Myocyte (in vitro differentiated cells): Measurements from ENCODE around the gene SRRM3. TPM values are rescaled to one million over a fixed set of nuclear protein-coding genes. Genes with fewer than 3 reads are reported as not detected.
A peak's percentile ranks its signal among the peaks of the same experiment; 100 is the strongest.
"Not testable (repeated sequence)": the region's sequence is repeated elsewhere in the genome, so short reads cannot be mapped to it uniquely, and the experiment has no call there.

Experiments used
- DNase-seq: peaks from one replicate; pipeline ENCODE4 v3.0.0-alpha.2; 2012; ENCODE audit warnings: low read depth
- total RNA-seq: library from RNA; depleted of rRNA; stranded (reverse); fragments of >200 nt; gene quantifications from 2 replicates; pipeline ENCODE4 v1.2.3, GENCODE V29; 2014

Gene SRRM3
- total RNA-seq, 1 donor from 2014 or later: 2.8 TPM

DNA sequence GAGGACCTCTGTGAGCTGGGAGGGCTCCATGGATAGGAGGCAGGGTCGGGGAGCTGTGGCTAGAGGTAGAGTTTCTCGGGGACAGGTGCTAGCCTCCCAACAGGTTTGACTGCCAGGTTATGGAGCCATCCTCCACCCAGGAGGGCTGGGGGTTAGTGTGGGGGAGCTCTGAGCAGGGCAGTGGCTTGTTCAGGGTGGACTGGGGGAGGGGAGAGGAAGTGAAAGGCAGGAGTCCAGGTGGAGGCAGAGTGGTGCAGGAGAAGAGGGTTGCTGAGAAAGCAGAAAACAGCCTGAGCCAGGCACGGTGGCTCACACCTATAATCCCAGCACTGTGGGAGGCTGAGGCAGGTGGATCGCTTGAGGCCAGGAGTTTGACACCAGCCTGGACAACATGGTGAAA, 60.2 kb downstream of the SRRM3 start:
- DNase-seq: no peak

DNA sequence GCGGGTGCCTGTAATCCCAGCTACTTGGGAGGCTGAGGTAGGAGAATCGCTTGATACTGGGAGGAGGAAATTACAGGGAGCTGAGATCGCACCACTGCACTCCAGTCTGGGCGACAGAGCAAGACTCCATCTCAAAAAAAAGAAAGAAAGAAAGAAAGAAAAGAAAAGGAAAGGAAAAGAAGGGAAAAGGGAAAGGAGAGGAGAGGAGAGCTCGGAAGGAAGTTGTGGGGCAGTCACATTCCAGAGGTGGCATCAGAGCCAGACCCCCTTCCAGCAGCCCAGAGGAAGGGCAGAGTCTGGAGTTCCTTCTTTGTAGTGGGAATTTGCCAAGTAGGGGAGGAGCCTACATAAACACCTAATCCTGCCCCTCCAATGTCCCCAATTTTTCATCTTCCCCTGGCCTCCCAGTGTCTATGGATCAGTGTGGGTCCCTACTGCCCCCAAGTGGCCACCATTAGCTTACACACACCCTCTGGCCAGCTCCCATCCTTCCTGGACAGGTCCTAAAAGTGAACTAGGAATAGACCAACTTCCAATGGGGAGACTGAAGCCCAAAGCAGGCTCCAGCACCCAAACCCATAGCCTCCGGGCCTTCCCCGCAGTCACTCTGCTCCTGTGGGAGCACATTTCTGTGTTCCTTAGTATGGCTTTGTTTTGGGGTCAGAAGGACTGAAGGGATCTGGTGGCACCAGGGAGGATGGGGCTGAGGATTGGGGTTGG, 61.1 kb downstream of the SRRM3 start:
- peak; percentile 75 for DNase-seq

DNA sequence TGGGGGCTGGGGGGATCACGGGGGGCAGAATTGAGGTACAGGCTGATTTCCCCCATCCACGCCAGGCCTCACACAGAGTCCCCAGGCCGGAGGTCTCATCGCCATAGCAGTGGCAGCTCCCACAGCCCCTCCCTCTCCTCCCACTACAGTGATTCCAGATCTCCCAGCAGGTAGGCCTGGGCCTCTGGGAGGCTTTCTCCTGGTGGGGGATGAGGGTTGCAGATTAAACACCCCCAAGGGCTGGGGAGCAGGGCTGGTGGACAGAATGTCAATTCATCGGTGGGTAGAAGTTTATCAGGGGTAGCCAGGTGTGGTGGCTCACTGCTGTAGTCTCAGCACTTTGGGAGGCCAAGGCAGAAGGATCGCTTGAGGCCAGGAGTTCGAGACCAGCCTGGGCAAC, 63.6 kb downstream of the SRRM3 start:
- no peak for DNase-seq

DNA sequence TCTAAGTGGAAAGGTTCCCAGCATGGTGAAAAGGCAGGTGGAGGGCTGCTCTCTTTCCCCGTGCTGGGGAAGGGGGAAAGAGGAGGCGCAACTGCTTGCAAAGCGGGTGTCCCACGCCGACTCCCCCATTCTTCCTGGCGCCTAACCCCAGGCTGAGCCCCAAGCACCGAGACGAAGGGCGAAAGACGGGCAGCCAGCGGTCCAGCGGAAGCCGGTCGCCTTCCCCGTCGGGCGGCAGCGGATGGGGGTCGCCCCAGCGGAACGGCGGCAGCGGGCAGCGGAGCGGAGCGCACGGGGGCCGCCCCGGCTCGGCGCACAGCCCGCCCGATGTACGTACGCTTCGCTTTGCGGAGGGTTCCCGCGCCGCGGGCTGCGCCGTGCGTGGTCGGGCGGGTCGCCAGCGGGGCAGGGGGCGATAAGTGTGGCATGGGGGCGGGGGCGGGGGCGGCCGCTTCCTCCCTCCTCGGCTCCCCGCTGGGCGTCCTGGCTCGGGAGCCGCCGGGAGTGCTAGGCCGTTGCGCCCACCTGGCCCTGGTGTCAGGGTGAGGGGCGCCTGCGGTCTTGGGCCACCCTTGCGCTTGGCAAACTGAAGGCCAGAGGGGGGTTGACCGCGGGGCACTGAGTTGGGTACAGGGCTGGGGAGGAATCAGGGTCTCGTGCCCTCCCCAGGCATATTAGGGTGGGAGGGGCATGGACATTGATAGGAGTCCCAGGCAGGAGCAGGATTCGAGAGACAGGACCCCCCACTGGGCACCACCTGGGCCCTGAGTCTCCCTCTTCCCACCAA, 65.6 kb downstream of the SRRM3 start:
- DNase-seq: no peak

DNA sequence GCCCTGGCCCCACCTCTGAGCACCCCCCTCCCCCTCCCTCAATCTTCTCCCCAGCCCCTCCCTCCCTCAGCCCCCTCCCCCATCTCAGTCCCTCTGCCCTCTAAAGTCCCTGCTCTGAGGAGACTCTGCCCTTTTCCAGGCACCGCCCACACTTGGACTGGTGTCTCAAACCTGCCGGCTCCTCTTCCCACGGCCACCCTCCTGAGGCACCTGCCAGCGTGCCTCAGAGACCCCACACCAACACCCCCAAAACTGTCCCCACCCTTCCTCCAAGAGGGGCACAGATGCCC, 66.1 kb downstream of the SRRM3 start:
- no peak for DNase-seq

DNA sequence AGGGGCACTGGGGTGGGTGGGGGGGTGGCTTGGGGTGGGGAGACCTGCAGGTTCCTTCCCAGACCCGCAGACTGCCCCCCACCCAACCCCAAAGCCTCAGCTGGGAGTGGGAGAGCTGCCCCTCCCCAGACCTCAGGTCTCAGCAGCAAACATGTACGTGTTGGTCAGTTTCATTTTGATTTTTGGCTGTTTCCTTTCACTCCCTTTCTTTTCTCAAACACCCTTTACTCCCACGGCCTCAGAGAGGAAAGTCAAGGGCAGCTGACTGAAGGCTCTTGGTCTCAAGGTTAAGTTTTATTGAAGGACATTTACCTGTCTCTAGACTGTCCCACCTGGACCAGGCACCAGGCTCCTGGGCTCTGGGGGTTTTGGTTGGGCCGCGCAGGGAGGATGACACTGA, 66.7 kb downstream of the SRRM3 start:
- DNase-seq: no peak

DNA sequence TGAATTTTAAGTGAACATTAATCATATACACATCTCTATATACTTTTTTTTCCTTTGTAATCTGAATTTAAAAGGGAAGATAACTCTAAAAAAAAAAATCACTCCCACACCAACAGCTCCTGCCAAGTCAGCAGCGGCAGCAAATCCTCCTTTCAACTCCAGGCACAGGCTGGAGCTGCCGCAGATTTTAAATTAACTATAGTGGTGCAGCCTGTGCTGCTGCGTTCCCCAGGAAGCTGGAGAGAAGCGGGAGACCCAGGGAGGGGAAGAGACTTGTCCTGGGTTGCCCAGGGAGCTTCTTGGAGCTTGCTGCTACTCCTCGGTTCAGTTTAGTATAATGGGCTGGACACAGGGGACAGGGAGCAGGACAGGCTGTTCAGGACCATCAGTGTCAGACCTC, 68.2 kb downstream of the SRRM3 start:
- no peak for DNase-seq

DNA sequence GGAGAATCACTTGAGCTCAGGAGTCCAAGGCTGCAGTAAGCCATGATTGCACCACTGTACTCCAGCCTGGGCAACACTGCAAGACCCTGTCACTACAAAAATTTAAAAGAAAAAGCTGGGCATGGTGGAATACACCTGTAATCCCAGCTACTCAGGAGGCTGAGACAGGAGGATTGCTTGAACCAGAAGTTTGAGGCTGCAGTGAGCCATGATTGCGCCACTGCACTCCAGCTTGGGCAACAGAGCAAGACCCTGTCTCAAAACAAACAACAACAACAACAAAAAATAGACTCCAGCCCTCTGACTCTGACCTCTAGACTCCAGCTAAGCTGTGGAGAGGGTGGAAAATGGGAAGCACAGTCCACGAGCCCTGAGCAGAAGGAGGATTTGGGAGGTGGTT, 69.7 kb downstream of the SRRM3 start:
- DNase-seq: not testable (repeated sequence)

DNA sequence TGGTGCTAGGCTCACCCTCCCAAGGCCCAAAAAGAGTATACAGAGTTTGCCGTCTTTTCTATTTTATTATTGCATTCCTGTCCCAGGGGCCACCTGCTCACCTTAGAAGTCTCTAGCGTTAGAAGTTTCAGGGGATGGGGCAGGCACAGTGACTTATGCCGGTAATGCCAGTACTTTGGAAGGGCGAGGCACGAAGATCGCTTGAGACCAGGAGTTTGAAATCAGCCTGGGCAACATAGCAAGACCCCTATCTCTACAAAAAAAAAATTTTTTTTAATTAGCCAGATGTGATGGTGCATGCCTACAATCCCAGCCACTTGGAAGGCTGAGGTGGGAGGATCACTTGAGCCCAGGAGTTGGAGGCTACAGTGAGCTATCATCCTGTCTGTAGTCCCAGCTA, 70.4 kb downstream of the SRRM3 start:
- DNase-seq: no peak

DNA sequence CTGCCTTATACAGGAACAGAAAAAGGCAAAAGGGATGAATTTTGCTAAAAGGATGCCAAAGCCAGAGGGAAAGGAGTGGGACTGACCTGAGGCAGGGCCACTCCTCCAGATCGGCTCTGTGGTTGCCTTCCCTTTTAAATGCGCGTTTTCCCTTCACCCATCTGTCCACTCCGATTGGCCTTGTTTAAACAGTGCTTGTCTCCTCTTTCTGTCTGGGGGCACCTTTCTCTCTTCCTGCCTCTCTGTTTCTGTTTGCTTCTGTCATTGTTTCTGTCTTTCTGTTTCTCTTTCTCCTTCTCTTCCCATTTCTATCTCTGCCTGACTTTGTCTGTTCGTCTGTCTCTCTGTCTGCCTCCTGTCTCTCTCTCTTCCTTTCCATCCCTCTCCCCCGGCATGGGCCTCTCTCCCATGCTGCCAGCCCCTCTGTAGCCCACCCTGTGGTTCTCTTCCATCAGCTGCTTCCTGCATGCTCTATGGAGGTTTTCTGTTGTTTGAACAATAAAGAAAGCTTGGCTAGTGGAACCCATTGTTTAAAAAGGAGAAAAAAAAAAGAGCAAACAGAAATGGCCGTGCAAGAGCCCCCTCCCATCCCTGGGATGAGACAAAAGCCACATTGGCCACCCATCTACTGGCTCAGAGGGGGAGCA, 71.3 kb downstream of the SRRM3 start:
- no peak for DNase-seq

DNA sequence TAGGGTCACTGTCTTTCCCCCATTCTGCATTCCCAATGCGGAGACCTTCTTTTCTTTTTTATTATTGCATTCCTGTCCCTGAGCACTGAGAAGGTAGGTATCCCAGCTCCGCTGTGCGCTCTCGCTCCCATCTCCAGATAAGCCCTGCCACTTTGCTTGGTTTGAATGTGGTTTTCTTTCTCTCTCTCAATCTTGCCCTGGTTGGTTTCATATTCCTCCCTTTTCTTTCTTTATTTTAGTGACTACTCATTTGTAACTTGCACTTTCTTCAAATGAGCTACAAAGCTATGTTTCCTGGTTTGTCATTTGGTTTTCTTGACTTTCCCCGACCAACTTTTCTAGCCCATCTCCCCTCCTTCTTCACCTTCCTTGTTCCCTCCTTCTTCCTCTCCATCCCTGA, 71.8 kb downstream of the SRRM3 start:
- no peak for DNase-seq

DNA sequence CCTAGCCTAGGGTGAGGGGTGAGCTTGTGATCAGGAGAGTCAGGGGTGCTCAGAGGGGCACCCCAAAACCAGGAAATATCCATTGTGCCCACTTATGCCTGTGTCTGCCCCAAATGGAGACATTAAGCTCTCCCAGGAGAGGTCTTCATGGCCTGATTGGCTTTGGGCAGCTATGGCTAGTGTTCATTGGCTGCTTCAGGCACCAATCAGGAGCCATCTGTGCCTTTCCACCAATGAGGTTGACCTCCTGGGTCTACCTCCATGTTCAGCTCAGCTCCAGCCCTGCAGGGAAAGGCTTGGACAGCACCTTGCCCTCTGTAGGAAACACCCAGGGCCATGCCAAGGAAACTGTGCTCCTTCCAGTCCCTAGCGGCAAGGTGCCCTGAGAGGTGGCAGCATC, 76.8 kb downstream of the SRRM3 start:
- no peak for DNase-seq

DNA sequence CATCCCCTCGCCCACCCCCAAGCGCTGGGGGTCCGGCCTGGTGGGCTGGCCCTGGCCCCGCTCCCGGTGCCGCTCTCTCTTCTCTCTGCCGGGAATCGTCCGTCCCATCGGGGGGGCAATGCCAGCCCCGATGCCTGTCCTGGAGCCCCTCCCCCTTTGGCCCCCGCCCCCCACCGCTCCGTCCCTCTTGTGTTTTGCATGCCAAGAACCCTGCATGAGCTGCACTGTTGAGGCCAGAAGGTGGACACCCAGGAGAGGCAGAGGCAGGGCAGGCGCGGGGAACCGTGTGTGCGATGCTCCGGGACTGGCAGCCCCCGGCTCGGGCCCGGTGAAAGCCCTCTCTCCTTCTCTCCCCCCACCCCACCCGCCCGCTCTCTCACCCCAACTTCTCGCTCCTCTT, 78.7 kb downstream of the SRRM3 start:
- no peak for DNase-seq

DNA sequence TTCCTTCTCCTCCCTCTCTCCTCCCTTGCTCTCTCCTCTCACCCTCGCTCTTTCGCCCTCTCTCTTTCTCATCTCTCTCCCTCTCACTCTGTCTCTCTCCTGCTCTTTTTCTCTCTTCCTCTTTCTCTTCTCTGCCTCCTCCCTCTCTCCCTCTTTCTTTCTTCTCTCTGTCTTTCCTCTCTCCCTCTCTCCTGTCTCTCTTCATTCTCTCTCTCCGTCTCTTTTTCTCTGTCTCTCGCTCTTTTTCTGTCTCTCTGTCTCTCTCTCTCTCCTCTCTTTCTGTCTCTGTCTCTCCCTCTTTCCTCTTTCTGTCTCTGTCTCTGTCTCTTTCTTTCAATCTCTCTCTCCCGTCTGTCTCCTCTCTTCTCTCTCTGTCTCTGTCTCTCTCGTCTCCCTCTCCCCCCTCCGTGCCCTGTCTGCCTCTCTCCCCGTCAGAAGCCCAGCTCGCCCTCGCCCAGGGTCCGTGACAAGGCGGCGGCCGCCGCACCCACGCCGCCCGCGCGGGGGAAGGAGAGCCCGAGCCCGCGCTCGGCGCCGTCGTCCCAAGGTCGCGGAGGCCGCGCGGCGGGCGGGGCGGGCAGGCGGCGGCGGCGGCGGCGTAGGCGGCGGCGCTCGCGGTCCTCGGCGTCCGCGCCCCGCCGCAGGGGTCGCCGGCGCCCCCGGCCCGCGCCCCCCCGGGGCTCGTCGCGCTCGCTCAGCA, 79.5 kb downstream of the SRRM3 start:
- no peak for DNase-seq

DNA sequence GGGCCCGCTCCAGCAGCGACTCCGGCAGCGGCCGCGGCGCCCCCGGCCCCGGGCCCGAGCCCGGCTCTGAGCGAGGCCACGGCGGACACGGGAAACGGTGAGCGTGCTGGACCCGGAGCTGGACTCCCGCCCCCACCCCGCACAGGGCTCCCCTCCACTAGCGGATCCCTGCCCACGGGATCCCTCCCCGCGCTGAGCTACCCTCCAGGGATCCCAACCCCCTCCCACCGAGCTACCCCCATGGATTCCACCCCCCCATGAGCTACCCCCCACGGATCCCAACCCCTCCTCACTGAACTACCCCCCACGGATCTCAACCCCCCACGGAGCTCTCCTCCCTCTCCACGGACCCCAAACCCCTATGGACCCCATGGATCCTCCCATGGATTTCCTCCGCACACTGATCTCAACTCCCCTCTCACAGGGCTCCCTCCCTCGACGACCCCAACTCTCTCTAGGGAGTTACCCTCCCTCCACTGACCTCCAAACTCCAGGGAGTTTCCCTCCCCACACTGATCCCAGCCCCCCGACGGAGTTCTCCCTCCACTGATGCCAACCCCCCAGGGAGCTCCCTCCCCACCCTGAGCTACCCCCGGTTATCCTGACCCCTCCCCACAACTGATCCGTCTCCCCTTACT, 80.1 kb downstream of the SRRM3 start:
- DNase-seq: no peak

DNA sequence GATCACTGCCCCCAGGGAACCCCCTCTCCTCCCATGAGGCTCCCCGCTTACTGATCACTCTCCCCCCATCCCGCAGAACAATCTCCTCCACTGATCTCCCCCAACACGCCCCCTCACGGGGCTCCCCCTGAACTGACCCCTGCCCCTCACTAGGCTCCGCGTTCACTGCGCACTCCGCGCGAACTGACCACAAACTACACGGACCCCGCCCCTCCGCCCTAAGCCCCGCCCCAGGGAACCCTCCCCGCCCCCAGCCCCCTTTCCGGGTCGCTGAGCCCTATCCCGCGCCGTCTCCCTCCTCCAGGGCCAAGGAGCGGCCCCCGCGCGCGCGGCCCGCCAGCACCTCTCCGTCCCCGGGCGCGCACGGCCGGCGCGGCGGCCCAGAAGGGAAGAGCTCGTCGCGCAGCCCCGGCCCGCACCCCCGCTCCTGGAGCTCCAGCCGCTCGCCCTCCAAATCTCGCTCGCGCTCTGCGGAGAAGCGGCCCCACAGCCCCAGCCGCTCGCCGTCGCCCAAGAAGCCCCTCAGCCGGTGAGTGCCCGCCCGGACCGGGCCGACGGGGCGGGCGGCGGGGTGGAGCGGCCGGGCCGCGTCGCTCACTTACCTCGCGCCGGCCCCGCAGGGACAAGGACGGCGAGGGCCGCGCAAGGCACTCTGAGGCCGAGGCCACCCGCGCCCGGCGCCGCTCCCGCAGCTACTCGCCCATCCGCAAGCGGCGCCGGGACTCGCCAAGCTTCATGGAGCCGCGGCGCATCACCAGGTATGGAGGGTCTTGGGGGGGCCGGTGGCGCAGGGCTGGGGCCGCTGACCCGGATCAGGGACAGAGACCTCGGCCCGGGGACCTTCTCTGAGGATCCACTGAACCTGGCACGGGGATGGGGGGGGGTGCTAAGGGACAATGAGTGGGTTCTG, 80.9 kb downstream of the SRRM3 start:
- no peak for DNase-seq

DNA sequence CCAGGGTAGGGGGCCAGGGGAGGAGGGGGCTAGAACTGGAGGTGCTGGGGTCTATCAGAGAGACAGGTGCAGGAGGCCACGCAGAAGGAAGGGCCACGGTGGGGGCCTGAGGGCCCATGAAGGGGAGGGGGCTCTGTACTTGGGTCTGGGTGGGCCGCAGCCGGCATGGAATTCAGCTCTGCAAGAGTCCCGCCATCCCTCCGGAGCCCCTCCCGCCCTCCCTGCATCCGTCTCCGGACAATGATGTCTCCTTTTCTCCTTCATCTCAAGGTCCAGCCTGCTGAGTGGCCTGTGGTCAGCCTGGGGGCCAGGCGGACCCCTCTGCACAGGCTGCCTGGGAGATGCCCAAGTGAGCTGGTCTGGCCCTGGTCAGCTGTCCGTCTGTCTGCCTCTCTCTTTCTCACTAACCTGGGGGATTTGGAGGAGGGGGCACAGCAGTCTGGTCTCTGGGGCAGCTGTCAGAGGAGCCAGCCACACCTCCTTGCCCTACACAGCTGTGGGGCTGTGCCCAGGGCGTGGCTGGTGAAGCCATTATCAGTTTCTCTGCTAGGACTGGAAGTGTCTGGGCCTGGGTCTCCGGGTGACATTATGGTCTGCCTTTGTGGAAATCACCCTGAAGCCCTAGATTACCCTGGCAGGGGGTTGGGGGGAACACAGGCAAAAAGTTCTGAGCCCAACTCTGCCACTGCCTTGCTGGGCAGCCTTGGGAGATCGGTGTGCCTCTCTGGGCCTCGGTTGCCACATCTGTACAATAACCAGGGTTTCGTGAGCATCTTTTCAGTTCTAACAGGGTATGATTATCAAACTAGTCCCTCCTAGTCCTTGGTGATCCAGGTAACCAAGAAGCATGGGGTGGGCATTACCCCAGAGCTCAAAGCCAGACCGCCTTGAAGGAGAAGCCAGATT, 81.8 kb downstream of the SRRM3 start:
- DNase-seq: no peak

DNA sequence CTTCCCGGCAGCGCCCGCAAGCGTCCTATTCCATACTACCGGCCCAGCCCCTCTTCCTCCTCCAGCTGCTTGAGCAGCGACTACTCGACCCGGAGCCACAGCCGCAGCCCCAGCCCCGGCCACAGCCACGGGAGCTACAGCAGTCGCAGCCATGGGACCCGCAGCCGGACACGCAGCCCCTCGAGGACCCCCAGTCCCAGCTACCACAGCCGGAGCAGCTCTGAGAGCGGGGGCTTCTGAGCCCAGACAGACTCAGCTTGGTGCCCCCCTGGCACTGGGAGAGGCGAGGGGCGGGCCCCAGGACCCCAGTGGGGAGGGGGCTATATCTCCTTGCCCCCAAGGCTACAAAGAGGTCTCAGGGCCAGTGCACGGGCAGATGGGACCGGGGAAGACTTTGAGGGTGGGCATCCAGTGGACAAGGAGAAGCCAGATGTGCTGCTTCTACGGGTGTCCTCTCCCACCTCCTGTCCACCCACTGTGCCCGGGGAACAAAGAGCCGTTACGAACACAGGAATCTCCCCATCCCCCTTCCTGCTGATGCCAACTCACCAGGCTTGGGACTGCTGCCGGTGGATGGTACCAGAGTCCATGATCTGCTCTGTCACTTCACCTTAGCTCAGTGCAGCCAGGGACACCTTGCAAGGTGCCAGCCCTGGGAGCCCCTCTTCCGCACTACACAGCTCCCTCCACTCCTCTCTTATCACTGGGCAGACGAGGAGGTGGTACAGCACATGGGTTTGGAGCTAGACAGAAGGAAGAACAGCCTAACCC, 84.1 kb downstream of the SRRM3 start:
- no peak for DNase-seq
